DOHH2 (cell line): ENCODE measurements around the gene MAGEL2.

Experiments used
- H3F3A ChIP-seq: fragments of 200-600 bp; sonication (generic), shearing (Covaris generic); 2 replicates; pipeline ENCODE4 v1.6.0; 2016; ENCODE audit warnings: antibody characterized with exemption, mild to moderate bottlenecking; ENCODE audit not compliant: control insufficient read depth, insufficient read depth
- H3K27ac ChIP-seq: fragments of 200-600 bp; sonication (generic); 2 replicates; pipeline ENCODE4 v1.5.1; 2014; ENCODE audit warnings: low read depth, mild to moderate bottlenecking, low read length, moderate library complexity
- H3K27me3 ChIP-seq: fragments of 200-600 bp; sonication (generic); 2 replicates; pipeline ENCODE4 v1.6.1; 2014; ENCODE audit warnings: mild to moderate bottlenecking, low read length, mixed read lengths; ENCODE audit not compliant: control insufficient read depth
- H3K36me3 ChIP-seq: fragments of 200-600 bp; sonication (generic); 2 replicates; pipeline ENCODE4 v1.6.1; 2014; ENCODE audit warnings: mild to moderate bottlenecking, low read length, moderate library complexity, mixed read lengths; ENCODE audit not compliant: control insufficient read depth
- H3K4me1 ChIP-seq: fragments of 200-600 bp; sonication (generic); 2 replicates; pipeline ENCODE4 v1.6.1; 2014; ENCODE audit warnings: mild to moderate bottlenecking, low read length, mixed read lengths; ENCODE audit not compliant: control insufficient read depth
- H3K4me2 ChIP-seq: fragments of 200-600 bp; sonication (generic); 2 replicates; pipeline ENCODE4 v1.6.0; 2014; ENCODE audit warnings: mild to moderate bottlenecking, low read length, moderate library complexity
- H3K4me3 ChIP-seq: fragments of 200-600 bp; sonication (generic); 2 replicates; pipeline ENCODE4 v1.5.1; 2014; ENCODE audit warnings: mild to moderate bottlenecking, low read length, mixed read lengths
- H3K79me2 ChIP-seq: fragments of 200-600 bp; sonication (generic); 2 replicates; pipeline ENCODE4 v1.6.1; 2014; ENCODE audit warnings: mild to moderate bottlenecking, low read length, mixed read lengths; ENCODE audit not compliant: control insufficient read depth
- H3K9me2 ChIP-seq: fragments of 200-600 bp; sonication (generic); replicated peaks from 2 replicates; pipeline ENCODE4 v1.6.1; 2014; ENCODE audit warnings: mild to moderate bottlenecking, low read length, mixed read lengths; ENCODE audit not compliant: control insufficient read depth
- H3K9me3 ChIP-seq: fragments of 200-600 bp; sonication (generic); 2 replicates; pipeline ENCODE4 v1.6.1; 2014; ENCODE audit warnings: antibody characterized with exemption, low read length, mixed read lengths; ENCODE audit not compliant: control insufficient read depth, insufficient read depth
- H4K20me1 ChIP-seq: fragments of 200-600 bp; sonication (generic); 2 replicates; pipeline ENCODE4 v1.6.0; 2014; ENCODE audit warnings: low read depth, mild to moderate bottlenecking, antibody characterized with exemption, low read length, moderate library complexity; ENCODE audit not compliant: control insufficient read depth, insufficient read depth
- CTCF ChIP-seq: fragments of 200-600 bp; sonication (generic); IDR thresholded peaks from one replicate; pipeline ENCODE4 v1.5.1; 2014; ENCODE audit warnings: antibody characterized with exemption, mild to moderate bottlenecking, low read depth, low read length; ENCODE audit not compliant: poor library complexity, severe bottlenecking
- EZH2phosphoT487 ChIP-seq: fragments of 200-600 bp; sonication (generic); IDR thresholded peaks from 2 replicates; pipeline ENCODE4 v1.6.1; 2017; ENCODE audit warnings: borderline replicate concordance, mild to moderate bottlenecking, antibody characterized with exemption, low read length, moderate library complexity, mixed read lengths

The MAGEL2 gene

GRCh38 chr15:23646165-23647000 lies 1.3 kb downstream of the MAGEL2 start:
- no peak overlapping the region for H3K4me2 ChIP-seq
- H4K20me1 ChIP-seq = no peaks in the 10 kb centered on the region
- H3K4me3 ChIP-seq = no peak overlapping the region
- H3K4me1 ChIP-seq = no peaks in the 10 kb centered on the region
- no peaks in the 10 kb centered on the region for H3K79me2 ChIP-seq
- H3K27ac ChIP-seq = no peak overlapping the region
- no peaks in the 10 kb centered on the region for H3K27me3 ChIP-seq
- no peaks in the 10 kb centered on the region for H3F3A ChIP-seq
- H3K9me3 ChIP-seq = peaks cover 6% of the 10 kb centered on the region; the same call in 1 of the 2 replicates
- no peaks in the 10 kb centered on the region for H3K9me2 ChIP-seq
- TF ChIP-seq EZH2phosphoT487 (no peak), CTCF (no peak)
- no peaks in the 10 kb centered on the region for H3K36me3 ChIP-seq

DNA sequence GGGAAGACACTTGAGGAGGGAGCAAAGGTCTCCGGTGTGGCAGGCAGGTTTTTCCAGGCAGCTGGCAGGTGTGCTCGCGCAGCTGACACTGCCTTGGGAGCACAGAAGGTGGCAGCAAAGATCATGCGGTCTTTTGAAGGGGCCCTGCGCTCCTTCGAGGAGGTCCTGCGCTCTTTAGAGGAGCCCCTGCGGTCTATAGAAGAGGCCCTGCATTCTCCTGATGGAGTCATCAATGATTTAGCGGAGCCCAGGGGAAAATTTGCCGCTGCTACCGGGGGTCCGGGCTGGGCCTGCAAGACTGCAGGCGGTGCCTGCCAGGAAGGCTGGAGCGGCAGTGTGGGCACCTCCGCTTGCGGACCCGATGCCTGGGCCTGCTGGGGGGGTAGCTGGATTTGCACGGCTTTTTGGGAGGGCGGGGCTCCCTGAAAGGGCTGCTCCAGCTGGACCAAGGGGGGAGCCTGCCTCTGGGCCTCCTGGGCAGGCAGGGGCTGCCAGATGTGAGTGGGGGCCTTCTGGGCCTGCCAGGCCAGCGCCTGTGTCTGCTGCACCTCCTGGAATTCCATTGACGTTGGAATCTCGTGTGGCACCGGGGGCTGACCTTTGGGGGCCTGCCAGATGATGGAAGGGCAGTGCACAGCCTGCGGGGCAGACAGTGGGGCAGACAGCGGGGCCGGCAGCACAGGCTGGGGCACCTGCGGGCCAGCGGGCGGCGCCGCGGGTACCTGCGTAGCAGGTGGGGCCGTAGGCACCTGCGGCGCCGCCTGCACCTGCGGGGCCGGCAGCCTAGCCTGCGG lies 2.1 kb downstream of the MAGEL2 start:
- Histone ChIP-seq H3K9me2 (no peaks in the 10 kb centered on the region), H3K4me1 (no peaks in the 10 kb centered on the region), H3K36me3 (no peaks in the 10 kb centered on the region), H3K9me3 (peaks cover 6% of the 10 kb centered on the region; the same call in 1 of the 2 replicates), H4K20me1 (no peaks in the 10 kb centered on the region), H3K4me2 (no peak overlapping the region), H3K4me3 (no peak overlapping the region), H3K79me2 (no peaks in the 10 kb centered on the region), H3F3A (no peaks in the 10 kb centered on the region), H3K27me3 (no peaks in the 10 kb centered on the region), H3K27ac (no peak overlapping the region)
- no peak for TF ChIP-seq CTCF
- no peak for TF ChIP-seq EZH2phosphoT487

DNA sequence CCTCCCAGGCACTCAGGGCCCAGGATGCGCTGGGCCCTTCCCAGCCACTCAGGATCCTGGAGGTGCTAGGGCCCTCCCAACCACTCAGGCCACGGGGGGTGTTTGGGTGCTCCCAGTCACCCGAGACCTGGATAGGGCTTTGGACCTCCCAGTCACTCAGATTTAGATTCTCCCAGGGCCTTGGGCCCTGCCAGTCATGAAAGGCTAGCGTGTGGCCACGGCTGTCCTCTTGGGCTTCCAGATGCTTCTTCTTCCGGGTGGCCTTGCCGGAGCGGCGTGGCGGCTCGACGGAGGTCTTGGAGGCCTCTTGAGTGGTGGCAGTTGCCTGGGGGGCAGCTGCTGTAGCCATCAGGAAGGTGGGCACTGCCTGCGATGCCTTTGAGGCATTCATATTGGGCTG lies 2.8 kb downstream of the MAGEL2 start:
- TF ChIP-seq CTCF (no peak), EZH2phosphoT487 (no peak)
- H3F3A ChIP-seq = no peaks in the 10 kb centered on the region
- H3K4me1 ChIP-seq = no peaks in the 10 kb centered on the region
- no peaks in the 10 kb centered on the region for H3K27me3 ChIP-seq
- H3K4me3 ChIP-seq = no peak overlapping the region
- no peaks in the 10 kb centered on the region for H3K36me3 ChIP-seq
- H3K27ac ChIP-seq = no peak overlapping the region
- no peaks in the 10 kb centered on the region for H3K9me2 ChIP-seq
- H4K20me1 ChIP-seq = no peaks in the 10 kb centered on the region
- H3K4me2 ChIP-seq = no peak overlapping the region
- no peaks in the 10 kb centered on the region for H3K79me2 ChIP-seq
- peaks cover 6% of the 10 kb centered on the region; the same call in 1 of the 2 replicates for H3K9me3 ChIP-seq
